GM18498 (cell line): ENCODE data around the gene EMSY.
"Not testable (repeated sequence)": the region's sequence is repeated elsewhere in the genome, so short reads cannot be mapped to it uniquely, and the experiment has no call there.

Source experiments
- ATAC-seq: cut with Tn5 transposase; IDR thresholded peaks from one replicate; pipeline ENCODE4 v1.9.1; 2021; ENCODE audit warnings: mild to moderate bottlenecking, moderate library complexity; ENCODE audit not compliant: unreplicated experiment

The EMSY gene

DNA sequence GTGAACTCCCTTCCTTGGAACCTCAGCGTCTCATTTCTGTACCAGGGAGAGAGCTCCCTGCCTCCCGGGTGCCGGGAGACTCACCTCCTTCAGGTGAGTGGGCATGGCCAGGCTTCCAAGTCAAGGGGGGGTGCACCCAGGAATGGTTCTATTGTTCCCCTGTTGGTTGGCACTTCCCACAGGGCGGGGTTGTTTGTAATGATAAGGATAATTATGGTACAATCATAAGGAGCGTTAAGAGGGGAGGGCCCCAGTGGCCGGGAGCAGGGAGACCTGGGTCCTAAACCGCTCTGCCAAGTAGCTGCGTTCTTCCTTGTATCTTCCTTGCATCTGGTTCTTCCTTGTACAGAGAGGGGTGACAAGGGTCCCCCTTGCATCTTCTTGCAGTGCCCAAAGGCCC, 146.6 kb downstream of the EMSY start:
- no peak for ATAC-seq

GRCh38 chr11:76592025-76592914, 147.5 kb downstream of the EMSY start:
- no peak for ATAC-seq

GRCh38 chr11:76592961-76593360, 148.1 kb downstream of the EMSY start:
- no peak for ATAC-seq

DNA sequence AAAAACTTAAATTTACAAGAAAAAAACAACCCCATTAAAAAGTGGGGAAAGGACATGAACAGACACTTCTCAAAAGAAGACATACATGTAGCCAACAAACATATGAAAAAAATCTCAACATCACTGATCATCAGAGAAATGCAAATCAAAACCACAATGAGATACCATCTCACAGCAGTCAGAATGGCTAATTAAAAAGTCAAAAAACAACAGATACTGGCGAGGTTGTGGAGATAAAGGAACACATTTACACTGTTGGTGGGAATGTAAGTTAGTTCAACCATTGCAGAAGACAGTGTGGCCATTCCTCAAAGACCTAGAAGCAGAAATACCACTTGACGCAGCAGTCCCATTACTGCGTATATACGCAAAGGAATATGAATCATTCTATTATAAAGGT, 150.3 kb downstream of the EMSY start:
- not testable (repeated sequence) for ATAC-seq

DNA sequence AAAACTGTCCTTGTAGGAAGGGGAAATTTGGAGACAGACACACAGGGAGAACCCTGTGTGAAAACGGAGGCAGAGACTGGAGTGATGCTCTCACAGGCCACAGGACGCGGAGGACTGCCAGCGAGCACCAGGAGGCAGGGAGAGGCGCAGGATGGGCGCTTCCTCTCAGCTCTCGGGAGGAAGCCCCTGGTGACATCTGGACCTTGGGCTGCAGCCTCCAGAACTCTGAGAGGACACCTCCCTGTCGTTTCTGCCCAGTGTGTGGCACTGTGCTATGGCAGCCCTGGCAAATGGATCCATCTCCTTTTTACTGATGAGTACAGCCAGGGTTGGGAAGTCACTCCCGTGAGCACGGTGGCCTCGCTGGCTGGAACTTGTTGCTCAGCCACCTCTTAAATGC, 151.8 kb downstream of the EMSY start:
- no peak for ATAC-seq

DNA sequence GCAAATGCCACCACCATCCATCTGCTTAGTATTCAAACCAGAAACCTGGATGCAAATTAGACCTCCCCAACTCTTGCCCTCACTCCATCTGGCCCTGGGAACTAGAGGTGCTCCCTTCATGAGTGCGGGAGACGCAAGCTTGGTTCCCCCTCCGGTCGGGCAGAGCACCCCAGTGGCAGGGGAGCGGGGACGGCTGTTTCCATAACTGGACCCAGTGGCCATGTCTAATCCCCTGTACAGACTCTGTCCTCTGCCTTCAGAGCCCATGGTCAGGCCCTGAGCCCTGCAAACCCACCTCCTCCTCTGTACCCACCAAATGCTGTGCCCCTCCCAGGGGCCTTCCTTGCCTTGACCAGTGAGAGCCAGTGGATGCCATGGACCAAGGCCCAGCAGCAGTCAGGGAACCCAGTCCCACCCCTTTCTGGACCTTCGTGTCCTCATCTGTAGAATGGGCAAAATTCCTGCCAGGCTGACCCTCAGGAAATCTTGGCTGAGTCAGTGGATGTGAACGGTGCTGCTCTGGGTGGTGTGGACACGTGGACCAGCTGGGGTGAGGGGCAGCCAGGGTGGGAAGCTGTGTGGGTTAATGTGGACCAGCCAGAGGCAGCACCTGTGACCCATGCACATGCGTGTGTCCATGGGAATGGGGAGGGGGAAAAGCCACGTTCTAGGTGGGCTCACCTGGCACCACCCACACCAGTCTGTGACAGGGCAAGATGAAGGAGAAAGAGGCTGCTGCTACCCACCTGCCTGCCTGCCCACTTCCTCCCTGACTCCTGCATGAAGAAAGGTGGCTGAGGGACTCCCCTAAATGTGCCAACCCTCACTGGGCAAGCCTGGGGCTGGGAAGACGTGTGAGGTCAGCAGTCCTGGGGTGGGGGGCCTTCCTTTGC, 153.0 kb downstream of the EMSY start:
- ATAC-seq, result no peak

- no peak for ATAC-seq
Measured at GRCh38 chr11:76598426-76598839, 153.6 kb downstream of the EMSY start.

DNA sequence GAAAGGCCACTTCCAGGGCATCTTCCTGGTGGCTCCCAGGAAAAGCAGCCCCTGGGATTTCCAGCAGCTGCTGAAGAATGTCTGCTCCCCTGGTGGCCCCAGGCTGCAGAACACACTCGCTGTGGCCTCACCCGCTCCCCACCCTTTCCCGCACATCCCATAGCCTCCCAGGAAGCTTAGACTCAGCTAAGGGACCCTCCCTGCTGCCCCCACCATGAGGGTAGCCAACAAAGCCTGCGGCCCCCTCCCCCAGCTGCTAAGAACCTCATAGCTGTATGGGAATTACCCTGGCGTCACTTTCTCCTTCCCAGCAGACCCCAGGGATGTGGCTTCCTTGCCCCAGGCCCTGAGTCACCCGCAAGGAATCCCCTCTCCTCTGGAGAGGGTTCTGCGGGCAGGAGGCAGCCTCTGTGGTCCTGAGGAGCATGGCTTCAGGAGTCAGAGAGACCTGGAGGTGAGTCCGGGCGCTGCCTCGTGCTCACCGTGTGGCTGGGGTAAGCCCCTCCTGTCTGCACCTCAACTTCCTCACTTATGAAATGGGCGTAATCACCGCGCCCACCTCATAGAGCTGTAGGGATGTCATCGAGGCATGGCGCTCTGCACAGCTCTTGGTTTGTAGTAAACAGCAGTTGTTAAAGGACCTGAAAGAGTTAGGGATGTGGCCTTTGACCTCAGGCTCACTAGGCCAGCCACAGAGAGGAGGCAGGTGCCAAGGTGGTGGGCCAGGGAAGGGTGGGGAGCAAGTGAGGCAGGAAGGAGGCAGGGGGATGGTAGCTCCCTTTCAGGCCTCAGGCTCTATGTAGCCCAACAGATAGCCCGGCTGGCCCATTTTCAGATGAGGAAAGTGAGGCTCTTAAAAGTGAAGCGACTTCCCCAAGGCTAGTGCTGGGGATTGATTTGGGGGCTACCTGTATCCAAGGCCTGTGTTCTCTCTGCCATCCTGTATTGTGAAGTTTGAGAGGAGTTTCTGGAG, 154.5 kb downstream of the EMSY start:
- ATAC-seq, result no peak

DNA sequence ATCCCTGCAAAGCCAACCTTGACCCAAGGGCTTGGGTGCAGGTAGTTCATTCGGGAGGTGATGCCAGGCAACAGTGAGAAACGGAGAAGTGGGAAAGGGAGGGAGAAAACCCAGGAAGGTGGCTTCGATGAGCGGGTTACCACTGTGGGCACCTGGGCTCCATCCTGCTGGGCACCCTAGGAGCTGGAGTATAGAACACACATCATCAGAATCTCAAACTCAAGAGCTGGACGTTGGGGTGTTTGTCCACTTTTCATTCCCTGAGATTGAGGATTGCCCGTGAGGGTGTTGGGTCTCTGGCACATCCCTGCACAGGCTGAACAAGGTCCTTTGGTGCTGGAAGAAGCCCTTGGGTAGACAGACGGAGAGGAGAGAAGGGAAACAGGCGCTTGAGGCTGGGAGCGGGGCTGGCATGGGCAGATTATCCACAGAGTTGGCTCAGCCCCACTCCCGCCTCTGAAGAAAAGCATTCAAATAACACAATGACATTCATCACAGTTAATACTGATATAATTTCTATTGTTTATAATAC, 155.4 kb downstream of the EMSY start:
- ATAC-seq, result no peak

- no peak for ATAC-seq
Measured at GRCh38 chr11:76601272-76601671, 156.5 kb downstream of the EMSY start.

DNA sequence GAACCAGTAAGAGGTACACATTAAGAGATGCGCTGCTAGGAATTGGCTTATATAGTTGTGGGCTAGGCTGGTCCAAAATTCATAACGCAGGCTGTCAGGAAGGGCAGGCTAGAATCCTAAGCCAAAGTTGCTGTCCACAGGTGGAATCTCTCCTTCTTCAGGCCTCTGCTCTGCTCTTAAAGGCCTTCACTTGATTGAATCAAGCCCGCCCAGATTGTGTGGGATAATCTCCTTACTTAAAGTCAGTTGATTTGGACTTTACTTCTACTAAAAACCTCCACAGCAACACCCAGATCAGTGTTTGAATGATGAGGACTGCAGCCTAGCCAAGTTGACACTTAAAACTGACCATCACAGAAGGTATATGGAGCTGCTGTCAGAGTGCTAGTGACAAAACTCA, 156.9 kb downstream of the EMSY start:
- ATAC-seq, result no peak

DNA sequence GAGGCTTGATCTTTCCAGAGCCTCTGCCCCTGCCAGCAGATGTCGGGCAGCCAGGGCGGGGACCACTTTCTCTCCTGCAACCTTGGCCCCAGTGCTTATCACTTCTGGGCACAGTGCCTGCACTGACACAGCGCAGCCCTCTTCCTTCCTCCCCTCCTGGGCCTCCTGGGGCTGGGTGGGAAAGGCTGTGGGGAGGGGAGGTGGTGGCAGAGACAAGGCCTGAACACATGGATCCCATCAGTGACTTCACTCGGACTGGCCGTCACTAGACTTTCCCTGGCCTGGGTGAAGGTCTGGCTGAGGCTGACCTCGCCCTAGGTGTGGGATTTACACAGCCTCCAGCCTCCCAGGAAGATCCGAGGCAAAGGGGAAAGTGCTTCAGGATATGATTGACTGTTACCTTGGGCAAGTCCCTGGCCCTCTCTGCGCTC, 157.6 kb downstream of the EMSY start:
- ATAC-seq, result no peak
